IPS-15b (cell line): ENCODE data around the gene EBF3.

Experiments
- H3K27me3 ChIP-seq: one replicate; pipeline ENCODE4 v1.6.1; 2013; ENCODE audit warnings: low read length; ENCODE audit not compliant: control insufficient read depth, insufficient read depth
- H3K36me3 ChIP-seq: one replicate; pipeline ENCODE4 v1.6.1; 2013; ENCODE audit warnings: low read length; ENCODE audit not compliant: control insufficient read depth, insufficient read depth
- H3K4me1 ChIP-seq: one replicate; pipeline ENCODE4 v1.6.1; 2013; ENCODE audit warnings: mild to moderate bottlenecking, low read length; ENCODE audit not compliant: control insufficient read depth, insufficient read depth
- H3K4me3 ChIP-seq: one replicate; pipeline ENCODE4 v1.5.1; 2013; ENCODE audit warnings: low read depth, low read length
- H3K9ac ChIP-seq: one replicate; pipeline ENCODE4 v1.6.1; 2013; ENCODE audit warnings: low read depth, mild to moderate bottlenecking, low read length
- H3K9me3 ChIP-seq: one replicate; pipeline ENCODE4 v1.6.1; 2013; ENCODE audit warnings: mild to moderate bottlenecking, low read length; ENCODE audit not compliant: control insufficient read depth, insufficient read depth

Gene EBF3

GRCh38 chr10:129955601-129956285, 8.3 kb downstream of the EBF3 start:
- Histone ChIP-seq H3K36me3 (no peaks in the 10 kb centered on the region), H3K27me3 (peaks cover 80% of the 10 kb centered on the region), H3K9ac (no peak overlapping the region), H3K4me1 (peaks cover 15% of the 10 kb centered on the region), H3K4me3 (no peak overlapping the region), H3K9me3 (no peaks in the 10 kb centered on the region)

GRCh38 chr10:129954492-129955315, 9.4 kb downstream of the EBF3 start:
- H3K4me3 ChIP-seq, result no peak overlapping the region
- no peaks in the 10 kb centered on the region for H3K9me3 ChIP-seq
- H3K4me1 ChIP-seq, result peaks cover 12% of the 10 kb centered on the region
- peaks cover 76% of the 10 kb centered on the region for H3K27me3 ChIP-seq
- no peak overlapping the region for H3K9ac ChIP-seq
- no peaks in the 10 kb centered on the region for H3K36me3 ChIP-seq

- peaks cover 17% of the 10 kb centered on the region for H3K4me1 ChIP-seq
- H3K36me3 ChIP-seq, result no peaks in the 10 kb centered on the region
- no peak overlapping the region for H3K4me3 ChIP-seq
- H3K9me3 ChIP-seq, result no peaks in the 10 kb centered on the region
- peaks cover 65% of the 10 kb centered on the region for H3K27me3 ChIP-seq
- no peak overlapping the region for H3K9ac ChIP-seq
Observed at GRCh38 chr10:129953119-129954051, 10.7 kb downstream of the EBF3 start.

GRCh38 chr10:129952378-129953118, 11.5 kb downstream of the EBF3 start:
- Histone ChIP-seq H3K4me3 (no peak overlapping the region), H3K4me1 (peaks cover 13% of the 10 kb centered on the region), H3K36me3 (no peaks in the 10 kb centered on the region), H3K9me3 (no peaks in the 10 kb centered on the region), H3K9ac (no peak overlapping the region), H3K27me3 (peaks cover 57% of the 10 kb centered on the region)

- Histone ChIP-seq H3K36me3 (no peaks in the 10 kb centered on the region), H3K27me3 (peaks cover 51% of the 10 kb centered on the region), H3K4me3 (no peak overlapping the region), H3K4me1 (peaks cover 11% of the 10 kb centered on the region), H3K9ac (no peak overlapping the region), H3K9me3 (no peaks in the 10 kb centered on the region)
Observed at GRCh38 chr10:129951970-129952265, 12.2 kb downstream of the EBF3 start.

- H3K36me3 ChIP-seq, result no peaks in the 10 kb centered on the region
- no peaks in the 10 kb centered on the region for H3K9me3 ChIP-seq
- H3K9ac ChIP-seq, result no peak overlapping the region
- H3K4me1 ChIP-seq, result peaks cover 5% of the 10 kb centered on the region
- H3K4me3 ChIP-seq, result no peak overlapping the region
- H3K27me3 ChIP-seq, result peaks cover 45% of the 10 kb centered on the region
Observed at GRCh38 chr10:129951101-129951969, 12.7 kb downstream of the EBF3 start.

GRCh38 chr10:129950676-129951075, 13.4 kb downstream of the EBF3 start:
- Histone ChIP-seq H3K9ac (no peak overlapping the region), H3K4me3 (no peak overlapping the region), H3K4me1 (peaks cover 4% of the 10 kb centered on the region), H3K36me3 (no peaks in the 10 kb centered on the region), H3K27me3 (peaks cover 38% of the 10 kb centered on the region), H3K9me3 (no peaks in the 10 kb centered on the region)

- H3K4me1 ChIP-seq, result peaks cover 4% of the 10 kb centered on the region
- peak overlapping the region; percentile 39 for H3K4me3 ChIP-seq
- H3K9me3 ChIP-seq, result no peaks in the 10 kb centered on the region
- no peak overlapping the region for H3K9ac ChIP-seq
- H3K36me3 ChIP-seq, result no peaks in the 10 kb centered on the region
- H3K27me3 ChIP-seq, result peaks cover 30% of the 10 kb centered on the region
Observed at GRCh38 chr10:129949891-129950291, 14.2 kb downstream of the EBF3 start.

- no peaks in the 10 kb centered on the region for H3K36me3 ChIP-seq
- no peak overlapping the region for H3K4me3 ChIP-seq
- H3K9me3 ChIP-seq, result no peaks in the 10 kb centered on the region
- H3K27me3 ChIP-seq, result peaks cover 25% of the 10 kb centered on the region
- peaks cover 4% of the 10 kb centered on the region for H3K4me1 ChIP-seq
- H3K9ac ChIP-seq, result no peak overlapping the region
Observed at GRCh38 chr10:129949411-129949810, 14.7 kb downstream of the EBF3 start.

GRCh38 chr10:129946859-129947258, 17.2 kb downstream of the EBF3 start:
- H3K9me3 ChIP-seq, result no peaks in the 10 kb centered on the region
- peaks cover 13% of the 10 kb centered on the region for H3K27me3 ChIP-seq
- no peaks in the 10 kb centered on the region for H3K36me3 ChIP-seq
- H3K4me1 ChIP-seq, result peaks cover 4% of the 10 kb centered on the region
- no peak overlapping the region for H3K4me3 ChIP-seq
- no peak overlapping the region for H3K9ac ChIP-seq
